Fibroblast of lung (primary cell): ENCODE data around the gene SPATS2L. TPM values are rescaled to one million over a fixed set of nuclear protein-coding genes. Genes with fewer than 3 reads are reported as not detected.

Experiments used
- DNase-seq, 2 donors: peaks; one replicate each; pipeline versions ENCODE4 v3.0.0 to v3.0.0-alpha.2; 2010; ENCODE audit warnings: low read depth in 2 of 2
- H2AFZ ChIP-seq: 2 replicates; pipeline ENCODE4 v1.5.1; 2012; ENCODE audit warnings: low read length, control low read depth, inconsistent platforms
- H3K27ac ChIP-seq: 2 replicates; pipeline ENCODE4 v1.5.1; 2011; ENCODE audit warnings: low read length, control low read depth; ENCODE audit not compliant: insufficient read depth
- H3K27me3 ChIP-seq: 2 replicates; pipeline ENCODE4 v1.5.1; 2011; ENCODE audit warnings: mild to moderate bottlenecking, low read length; ENCODE audit not compliant: control insufficient read depth, insufficient read depth
- H3K36me3 ChIP-seq: 2 replicates; pipeline ENCODE4 v1.5.1; 2011; ENCODE audit warnings: low read length; ENCODE audit not compliant: control insufficient read depth, insufficient read depth
- H3K4me1 ChIP-seq: 2 replicates; pipeline ENCODE4 v1.5.1; 2011; ENCODE audit warnings: low read length; ENCODE audit not compliant: control insufficient read depth, insufficient read depth; ENCODE audit errors: extremely low read depth
- H3K4me2 ChIP-seq: 2 replicates; pipeline ENCODE4 v1.5.1; 2011; ENCODE audit warnings: low read length, control low read depth; ENCODE audit not compliant: insufficient read depth; ENCODE audit errors: extremely low read depth
- H3K4me3 ChIP-seq, 4 experiments: fragments of 200-600 bp in 1 of 4; sonication (generic) in 1 of 4; replicated peaks in 1 of 4; 2 replicates each; pipeline ENCODE4 v1.5.1; 2011 to 2016; ENCODE audit warnings: low read length in 4 of 4, low read depth in 3 of 4, mild to moderate bottlenecking in 3 of 4, control low read depth in 2 of 4, inconsistent platforms in 1 of 4, mixed read lengths in 1 of 4; ENCODE audit not compliant: insufficient read depth in 1 of 4; ENCODE audit errors: control extremely low read depth in 1 of 4
- H3K79me2 ChIP-seq: 2 replicates; pipeline ENCODE4 v1.5.1; 2012; ENCODE audit warnings: mild to moderate bottlenecking, low read length, inconsistent platforms; ENCODE audit not compliant: control insufficient read depth, insufficient read depth
- H3K9ac ChIP-seq: 2 replicates; pipeline ENCODE4 v1.5.1; 2011; ENCODE audit warnings: mild to moderate bottlenecking, low read length, control low read depth; ENCODE audit not compliant: insufficient read depth
- H3K9me3 ChIP-seq: 2 replicates; pipeline ENCODE4 v1.5.1; 2012; ENCODE audit warnings: low read depth, low read length; ENCODE audit not compliant: control insufficient read depth, insufficient read depth
- H4K20me1 ChIP-seq: 2 replicates; pipeline ENCODE4 v1.5.1; 2011; ENCODE audit warnings: low read length; ENCODE audit not compliant: control insufficient read depth, insufficient read depth; ENCODE audit errors: extremely low read depth
- CTCF ChIP-seq, 2 donors: IDR thresholded peaks in 1 of 2; conservative IDR thresholded peaks in 1 of 2; 1 replicate in 1 of 2; 2 replicates in 1 of 2; pipeline ENCODE4 v1.5.1; 2011 to 2012; ENCODE audit warnings: low read length in 2 of 2, control low read depth in 1 of 2, inconsistent platforms in 1 of 2, low read depth in 1 of 2, mild to moderate bottlenecking in 1 of 2
- EZH2 ChIP-seq: IDR thresholded peaks from 2 replicates; pipeline ENCODE4 v1.5.1; 2012; ENCODE audit warnings: low read length, control low read depth, mild to moderate bottlenecking; ENCODE audit errors: missing control alignments
- polyA plus RNA-seq, 2 donors: library from polyadenylated mRNA; depleted of rRNA in 1 of 2; stranded (reverse) in 1 of 2; unstranded in 1 of 2; fragments of >200 nt; gene quantifications; 2 replicates each; pipeline ENCODE4 v1.2.1, GENCODE V29; 2011 to 2012; ENCODE audit warnings: missing spikeins in 1 of 2
- total RNA-seq: library from RNA; depleted of rRNA; stranded (reverse); fragments of >200 nt; gene quantifications from 2 replicates; pipeline ENCODE4 v1.2.1, GENCODE V29; 2014

Gene SPATS2L
- total and polyA plus RNA-seq, 2 donors (not counting 1 experiment from before 2014, with no cell fraction given), result 73.8 to 291 TPM

DNA sequence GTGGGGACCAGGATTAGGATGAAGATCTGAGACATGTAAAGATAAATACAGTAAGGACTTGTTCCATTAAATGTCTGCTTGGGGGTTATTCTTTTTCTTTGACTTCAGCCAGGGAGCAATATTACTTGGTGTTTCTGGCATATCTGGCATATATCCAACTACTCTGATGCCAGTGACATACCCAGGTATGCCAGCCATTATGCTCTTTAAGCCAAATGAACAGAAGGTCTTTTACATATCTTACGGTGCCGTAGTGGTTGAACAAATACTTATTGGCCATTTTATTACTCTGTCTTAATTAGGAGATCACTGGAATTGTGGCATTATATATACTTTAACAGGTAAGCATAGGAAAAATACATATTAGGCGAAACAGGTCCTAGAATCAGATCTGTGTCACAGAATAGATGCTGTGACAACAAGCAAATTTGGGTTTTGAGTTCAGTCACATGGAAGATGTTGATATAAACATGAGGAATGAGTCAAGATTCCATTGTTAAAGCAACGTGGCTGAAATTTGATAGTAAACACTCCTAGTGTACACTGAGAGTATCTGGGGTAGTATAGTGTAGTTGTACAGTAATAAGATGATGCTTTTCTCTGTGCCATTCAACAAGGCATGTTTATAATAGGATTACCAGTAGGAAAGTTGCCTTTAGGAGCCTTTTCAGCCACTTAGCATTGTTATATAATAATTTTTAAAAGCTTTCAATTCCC is 140.8 kb downstream of the SPATS2L start:
- no peaks in the 10 kb centered on the region for H3K27me3 ChIP-seq
- peaks cover 4% of the 10 kb centered on the region for H3K4me1 ChIP-seq
- TF ChIP-seq CTCF (conservative IDR thresholded peaks at IDR 0.05 in 1 of 2, IDR thresholded peaks at IDR 0.05 in 1 of 2; ENCODE audit: low read depth in 1 of 2, low read length in 2 of 2) (no peak), EZH2 (no peak)
- H2AFZ ChIP-seq, result no peak overlapping the region
- H3K9me3 ChIP-seq, result no peaks in the 10 kb centered on the region
- H3K4me2 ChIP-seq, result no peak overlapping the region
- no peak overlapping the region for H3K27ac ChIP-seq
- H3K36me3 ChIP-seq, result peaks cover 1% of the 10 kb centered on the region
- no peak overlapping the region for H3K9ac ChIP-seq
- DNase-seq, result peak; percentile 24 to 49
- no peaks in the 10 kb centered on the region for H4K20me1 ChIP-seq
- H3K4me3 ChIP-seq, result no peak overlapping the region
- H3K79me2 ChIP-seq, result no peaks in the 10 kb centered on the region

- peaks cover 1% of the 10 kb centered on the region for H3K36me3 ChIP-seq
- H2AFZ ChIP-seq, result no peak overlapping the region
Measured at GRCh38 chr2:200448455-200448854, 142.0 kb downstream of the SPATS2L start.

DNA sequence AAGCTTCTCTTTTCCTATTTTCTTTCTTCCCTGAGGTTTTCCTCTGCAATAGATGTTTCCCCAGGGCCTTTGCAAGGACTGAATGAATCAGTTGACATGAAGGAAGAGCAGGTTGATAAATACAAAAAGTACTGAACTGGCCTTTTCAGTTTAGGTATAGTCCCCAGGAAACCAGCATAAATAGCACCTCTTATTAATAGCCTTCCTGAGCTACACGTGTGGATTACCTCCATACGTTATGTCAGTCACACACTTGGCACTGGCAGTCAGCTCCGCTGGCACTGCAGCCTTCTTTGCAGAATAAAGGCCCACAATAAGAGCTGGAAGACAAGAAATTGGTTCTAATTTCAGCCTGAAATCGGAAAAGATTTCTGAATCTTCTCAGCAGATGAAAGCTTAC is 142.7 kb downstream of the SPATS2L start:
- H3K4me3 ChIP-seq, result no peak overlapping the region
- H2AFZ ChIP-seq, result no peak overlapping the region
- H4K20me1 ChIP-seq, result no peaks in the 10 kb centered on the region
- TF ChIP-seq CTCF (conservative IDR thresholded peaks at IDR 0.05 in 1 of 2, IDR thresholded peaks at IDR 0.05 in 1 of 2; ENCODE audit: low read depth in 1 of 2, low read length in 2 of 2) (no peak), EZH2 (no peak)
- DNase-seq, result no peak
- H3K27ac ChIP-seq, result no peak overlapping the region
- H3K9me3 ChIP-seq, result no peaks in the 10 kb centered on the region
- no peaks in the 10 kb centered on the region for H3K4me1 ChIP-seq
- peaks cover 1% of the 10 kb centered on the region for H3K36me3 ChIP-seq
- H3K9ac ChIP-seq, result no peak overlapping the region
- H3K79me2 ChIP-seq, result no peaks in the 10 kb centered on the region
- no peak overlapping the region for H3K4me2 ChIP-seq
- H3K27me3 ChIP-seq, result no peaks in the 10 kb centered on the region

More at GRCh38 chr2:200448455-200448854, 142.0 kb downstream of the SPATS2L start:
- Histone ChIP-seq H3K27ac (no peak overlapping the region), H3K79me2 (no peaks in the 10 kb centered on the region), H3K4me1 (no peaks in the 10 kb centered on the region), H3K4me3 (no peak overlapping the region), H3K4me2 (no peak overlapping the region), H4K20me1 (no peaks in the 10 kb centered on the region), H3K27me3 (no peaks in the 10 kb centered on the region), H3K9me3 (no peaks in the 10 kb centered on the region), H3K9ac (no peak overlapping the region)
- DNase-seq, result no peak
- TF ChIP-seq EZH2 (no peak), CTCF (conservative IDR thresholded peaks at IDR 0.05 in 1 of 2, IDR thresholded peaks at IDR 0.05 in 1 of 2; ENCODE audit: low read depth in 1 of 2, low read length in 2 of 2) (no peak)
